HL-60 (cell line): Measurements from ENCODE around the gene REC114.
A peak's percentile ranks its signal among the peaks of the same experiment; 100 is the strongest.

Source experiments
- DNase-seq, 2 experiments: peaks; one replicate each; pipeline ENCODE4 v3.0.0-alpha.2; 2010 to 2020; ENCODE audit warnings: low read depth in 1 of 2, low spot score in 1 of 2
- H3K27ac ChIP-seq: fragments of 250-450 bp; sonication (Bioruptor Pico); replicated peaks from 2 replicates; pipeline ENCODE4 v1.5.1; 2020; ENCODE audit warnings: mild to moderate bottlenecking, moderate library complexity
- H3K27me3 ChIP-seq: fragments of 250-450 bp; sonication (Bioruptor Pico); 2 replicates; pipeline ENCODE4 v1.5.1; 2021; ENCODE audit warnings: mild to moderate bottlenecking, moderate library complexity; ENCODE audit not compliant: insufficient read depth, poor library complexity, severe bottlenecking
- H3K4me3 ChIP-seq: replicated peaks from 2 replicates; pipeline ENCODE4 v1.5.1; 2011; ENCODE audit warnings: mild to moderate bottlenecking, control low read depth, low read length; ENCODE audit not compliant: insufficient read depth
- GABPA ChIP-seq: IDR thresholded peaks from 2 replicates; pipeline ENCODE4 v1.6.1; 2012; ENCODE audit warnings: low read depth
- POLR2AphosphoS5 ChIP-seq: IDR thresholded peaks from 2 replicates; pipeline ENCODE4 v1.6.1; 2012; ENCODE audit warnings: low read depth
- REST ChIP-seq: IDR thresholded peaks from 2 replicates; pipeline ENCODE4 v1.6.1; 2012; ENCODE audit warnings: low read depth; ENCODE audit not compliant: insufficient replicate concordance
- SPI1 ChIP-seq: IDR thresholded peaks from 2 replicates; pipeline ENCODE4 v1.6.1; 2012; ENCODE audit warnings: low read depth, mild to moderate bottlenecking, borderline replicate concordance
- TF ChIP-seq, protein P1 (sequence below): IDR thresholded peaks from one replicate; pipeline ENCODE4 v1.5.1; 2011; ENCODE audit warnings: low read length, control low read depth, inconsistent platforms; ENCODE audit not compliant: insufficient read depth

The REC114 gene

GRCh38 chr15:73476704-73477216, 33.8 kb downstream of the REC114 start:
- H3K27ac ChIP-seq = no peak overlapping the region
- no peak overlapping the region for H3K4me3 ChIP-seq
- no peaks in the 10 kb centered on the region for H3K27me3 ChIP-seq
- no peak for DNase-seq
- no peak for TF ChIP-seq SPI1
- no peak for TF ChIP-seq POLR2AphosphoS5
- no peak for TF ChIP-seq GABPA
- TF ChIP-seq, protein P1, sequence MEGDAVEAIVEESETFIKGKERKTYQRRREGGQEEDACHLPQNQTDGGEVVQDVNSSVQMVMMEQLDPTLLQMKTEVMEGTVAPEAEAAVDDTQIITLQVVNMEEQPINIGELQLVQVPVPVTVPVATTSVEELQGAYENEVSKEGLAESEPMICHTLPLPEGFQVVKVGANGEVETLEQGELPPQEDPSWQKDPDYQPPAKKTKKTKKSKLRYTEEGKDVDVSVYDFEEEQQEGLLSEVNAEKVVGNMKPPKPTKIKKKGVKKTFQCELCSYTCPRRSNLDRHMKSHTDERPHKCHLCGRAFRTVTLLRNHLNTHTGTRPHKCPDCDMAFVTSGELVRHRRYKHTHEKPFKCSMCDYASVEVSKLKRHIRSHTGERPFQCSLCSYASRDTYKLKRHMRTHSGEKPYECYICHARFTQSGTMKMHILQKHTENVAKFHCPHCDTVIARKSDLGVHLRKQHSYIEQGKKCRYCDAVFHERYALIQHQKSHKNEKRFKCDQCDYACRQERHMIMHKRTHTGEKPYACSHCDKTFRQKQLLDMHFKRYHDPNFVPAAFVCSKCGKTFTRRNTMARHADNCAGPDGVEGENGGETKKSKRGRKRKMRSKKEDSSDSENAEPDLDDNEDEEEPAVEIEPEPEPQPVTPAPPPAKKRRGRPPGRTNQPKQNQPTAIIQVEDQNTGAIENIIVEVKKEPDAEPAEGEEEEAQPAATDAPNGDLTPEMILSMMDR = no peak
- TF ChIP-seq REST = no peak

DNA sequence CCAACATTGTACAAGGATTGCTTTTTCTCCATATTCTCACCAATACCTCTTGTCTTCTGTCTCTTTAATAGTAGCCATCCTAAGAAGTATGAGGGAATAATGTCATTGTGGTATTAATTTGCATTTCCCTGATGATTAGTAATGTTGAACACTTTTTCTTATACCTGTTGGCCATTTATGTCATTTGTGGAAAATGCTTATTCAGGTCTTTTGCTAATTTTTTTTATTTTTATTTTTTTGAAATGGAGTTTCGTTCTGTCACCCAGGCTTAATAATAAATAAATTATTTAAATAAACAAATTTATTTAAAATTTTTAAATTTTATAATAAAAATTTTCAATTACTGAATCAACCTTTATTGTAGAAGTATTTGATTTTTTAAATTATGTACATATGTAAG, 37.1 kb downstream of the REC114 start:
- Histone ChIP-seq H3K27ac (no peak overlapping the region), H3K4me3 (no peak overlapping the region), H3K27me3 (no peaks in the 10 kb centered on the region)
- TF ChIP-seq, protein P1 = no peak
- no peak for DNase-seq

GRCh38 chr15:73482166-73482565, 39.2 kb downstream of the REC114 start:
- Histone ChIP-seq H3K4me3 (no peak overlapping the region), H3K27me3 (no peaks in the 10 kb centered on the region), H3K27ac (no peak overlapping the region)
- peak; percentile 40 to 66 for DNase-seq
- TF ChIP-seq, protein P1 = no peak
- TF ChIP-seq POLR2AphosphoS5 (no peak), GABPA (no peak), SPI1 (peak; percentile 95), REST (no peak)

DNA sequence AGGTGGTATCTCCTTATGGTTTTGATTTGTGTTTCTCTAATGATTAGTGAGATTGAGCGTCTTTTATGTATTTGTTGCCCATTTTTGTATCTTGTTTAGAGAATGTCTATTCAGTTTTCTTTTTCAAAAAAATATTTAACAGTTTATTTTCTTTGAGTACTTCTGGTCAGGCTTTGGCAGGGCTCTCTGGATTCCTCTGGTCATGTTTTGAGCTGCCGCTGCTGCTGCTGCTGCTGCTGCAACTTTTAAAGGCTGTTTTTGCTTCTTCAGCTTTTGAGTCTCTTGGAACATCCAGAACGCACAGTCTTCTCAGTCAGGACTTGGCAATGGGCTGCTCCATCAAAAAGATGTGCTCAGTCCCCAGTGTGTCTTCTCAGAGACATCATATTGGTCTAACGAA, 40.1 kb downstream of the REC114 start:
- no peak for DNase-seq
- TF ChIP-seq GABPA = no peak
- TF ChIP-seq, protein P1 = no peak
- TF ChIP-seq REST = no peak
- no peak for TF ChIP-seq POLR2AphosphoS5
- TF ChIP-seq SPI1 = no peak

More for the DNA sequence above, 40.1 kb downstream of the REC114 start:
- Histone ChIP-seq H3K27ac (no peak overlapping the region), H3K27me3 (no peaks in the 10 kb centered on the region), H3K4me3 (no peak overlapping the region)
